Activated T-cell treated with anti-CD3 and anti-CD28 coated beads, Interleukin-2, amount 50 U/mL, for 72 hours (primary cell): Measurements from ENCODE around the gene BUD13. TPM values are rescaled to one million over a fixed set of nuclear protein-coding genes. Genes with fewer than 3 reads are reported as not detected.
"Not testable (repeated sequence)": the region's sequence is repeated elsewhere in the genome, so short reads cannot be mapped to it uniquely, and the experiment has no call there.

Source experiments
- ATAC-seq, 2 donors: fragments of 150-1000 bp; cut with Tn5 transposase; replicated peaks in 1 of 2; 2 replicates each; pipeline ENCODE4 v1.10.0; 2021; ENCODE audit warnings: moderate library complexity in 2 of 2, mild to moderate bottlenecking in 1 of 2
- DNase-seq, 2 donors: peaks; one replicate each; pipeline ENCODE4 v3.0.0; 2021 to 2022; ENCODE audit warnings: mixed read lengths in 1 of 2
- H3K27ac Mint-ChIP-seq: one replicate; pipeline ENCODE4 v1.8.0; 2022; ENCODE audit warnings: mild to moderate bottlenecking, moderate library complexity, mixed read lengths
- H3K27me3 Mint-ChIP-seq: one replicate; pipeline ENCODE4 v1.8.0; 2022; ENCODE audit warnings: low read depth, mixed read lengths
- H3K36me3 Mint-ChIP-seq, 2 donors: one replicate each; pipeline ENCODE4 v1.8.0; 2022; ENCODE audit warnings: mixed read lengths in 2 of 2, mild to moderate bottlenecking in 1 of 2; ENCODE audit not compliant: insufficient read depth in 2 of 2
- H3K4me1 Mint-ChIP-seq: one replicate; pipeline ENCODE4 v1.8.0; 2022; ENCODE audit warnings: low read depth, mixed read lengths
- H3K4me3 Mint-ChIP-seq, 2 donors: one replicate each; pipeline ENCODE4 v1.8.0; 2022; ENCODE audit warnings: mild to moderate bottlenecking in 2 of 2, mixed read lengths in 2 of 2, moderate library complexity in 2 of 2
- H3K9me3 Mint-ChIP-seq, 2 donors: one replicate each; pipeline ENCODE4 v1.8.0; 2022; ENCODE audit warnings: mixed read lengths in 2 of 2
- total RNA-seq, 2 donors: library from RNA; stranded (reverse); gene quantifications; one replicate each; pipeline ENCODE4 v1.2.3, GENCODE V29; 2022

BUD13 gene
- total RNA-seq, 2 donors from 2014 or later = 26.1 to 32.8 TPM

DNA sequence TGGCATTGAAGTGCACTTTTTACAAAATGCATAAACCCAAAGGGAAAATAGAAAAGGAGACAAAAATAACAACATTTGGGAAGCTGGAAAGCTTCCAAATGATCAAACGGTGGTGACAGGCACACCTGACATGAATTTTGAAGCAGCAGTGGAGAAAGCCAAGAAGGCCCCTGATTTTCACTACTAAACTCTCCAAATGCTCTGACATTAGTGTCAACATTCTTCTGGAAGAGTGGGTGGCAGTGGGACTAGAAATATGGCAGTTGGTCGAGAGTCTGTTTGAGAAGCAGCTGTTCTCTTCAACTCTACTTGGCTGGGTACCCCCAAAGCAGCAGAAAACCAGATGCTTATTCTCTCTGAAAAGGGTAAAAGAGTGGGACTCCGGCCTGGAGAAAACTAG lies 31.2 kb upstream of the BUD13 start:
- no peak for ATAC-seq
- H3K27me3 Mint-ChIP-seq = peaks cover 24% of the 10 kb centered on the region
- no peak overlapping the region for H3K4me3 Mint-ChIP-seq
- no peak for DNase-seq
- no peaks in the 10 kb centered on the region for H3K9me3 Mint-ChIP-seq
- H3K4me1 Mint-ChIP-seq = no peaks in the 10 kb centered on the region
- H3K27ac Mint-ChIP-seq = no peak overlapping the region
- H3K36me3 Mint-ChIP-seq = no peaks in the 10 kb centered on the region

DNA sequence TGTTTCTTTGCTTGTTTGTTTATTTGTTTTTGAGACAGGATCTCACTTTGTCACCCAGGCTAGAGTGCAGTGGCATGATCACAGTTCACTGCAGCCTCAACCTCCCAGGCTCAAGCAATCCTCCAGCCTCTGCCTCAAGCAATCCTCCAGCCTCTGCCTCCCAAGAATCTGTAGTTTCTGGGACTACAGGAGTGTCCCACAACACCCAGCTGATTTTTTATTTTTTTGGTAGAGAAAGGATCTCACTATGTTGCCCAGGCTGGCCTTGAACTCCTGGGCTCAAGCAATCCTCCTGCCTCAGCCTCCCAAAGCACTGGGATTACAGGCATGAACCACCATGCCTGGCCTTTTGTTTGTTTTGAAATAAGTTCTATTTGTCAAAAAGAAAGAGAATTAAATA lies 28.9 kb upstream of the BUD13 start:
- ATAC-seq, H3K4me3 Mint-ChIP-seq, H3K4me1 Mint-ChIP-seq, DNase-seq, H3K36me3 Mint-ChIP-seq, H3K27ac Mint-ChIP-seq, H3K9me3 Mint-ChIP-seq: not testable (repeated sequence)
- H3K27me3 Mint-ChIP-seq = peaks cover 25% of the 10 kb centered on the region

DNA sequence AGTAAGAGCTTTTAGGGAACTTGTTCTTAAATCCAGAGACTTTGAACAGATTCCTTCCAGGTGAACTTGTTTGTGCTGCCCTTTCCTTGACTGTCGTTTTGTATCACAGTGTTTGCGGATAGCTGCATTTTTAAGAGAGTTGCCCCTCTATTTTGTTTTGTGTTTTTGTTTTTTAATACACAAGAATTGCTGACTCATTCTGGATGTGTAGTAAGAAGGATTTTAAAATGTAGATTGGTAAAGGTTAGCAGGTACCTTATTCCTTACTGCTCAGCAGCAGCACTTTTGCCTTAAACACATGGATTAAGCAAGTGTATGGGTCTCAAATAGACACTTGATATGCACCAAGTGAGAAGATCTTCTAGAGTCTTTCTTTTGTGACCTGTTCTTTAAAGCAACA lies 27.8 kb upstream of the BUD13 start:
- Mint-ChIP-seq H3K36me3 (no peaks in the 10 kb centered on the region), H3K4me1 (peaks cover 7% of the 10 kb centered on the region), H3K27me3 (peaks cover 25% of the 10 kb centered on the region), H3K27ac (no peak overlapping the region), H3K4me3 (no peak overlapping the region), H3K9me3 (no peaks in the 10 kb centered on the region)
- no peak for ATAC-seq
- DNase-seq = no peak

DNA sequence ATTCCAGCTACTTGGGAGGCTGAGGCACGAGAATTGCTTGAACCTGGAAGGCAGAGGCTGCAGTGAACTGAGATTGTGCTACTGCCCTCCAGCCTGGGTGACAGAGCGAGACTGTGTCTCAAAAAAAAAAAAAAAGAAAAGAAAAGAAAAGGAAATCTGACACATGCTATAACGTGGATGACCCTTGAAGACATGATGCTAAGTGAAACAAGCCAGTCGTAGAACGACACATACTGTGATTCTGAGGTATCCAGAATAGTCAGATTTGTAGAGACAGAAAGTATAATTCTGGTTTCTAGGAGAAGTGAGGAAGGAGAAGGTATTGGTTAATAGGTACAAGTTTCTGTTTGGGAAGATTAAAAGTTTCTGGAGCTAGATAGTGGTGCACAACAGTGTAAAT lies 25.6 kb upstream of the BUD13 start:
- no peaks in the 10 kb centered on the region for H3K9me3 Mint-ChIP-seq
- H3K27ac Mint-ChIP-seq = no peak overlapping the region
- no peak overlapping the region for H3K4me3 Mint-ChIP-seq
- peaks cover 7% of the 10 kb centered on the region for H3K4me1 Mint-ChIP-seq
- no peaks in the 10 kb centered on the region for H3K36me3 Mint-ChIP-seq
- ATAC-seq (peak; percentile 78 to 86), DNase-seq (no peak)
- H3K27me3 Mint-ChIP-seq = peaks cover 25% of the 10 kb centered on the region

DNA sequence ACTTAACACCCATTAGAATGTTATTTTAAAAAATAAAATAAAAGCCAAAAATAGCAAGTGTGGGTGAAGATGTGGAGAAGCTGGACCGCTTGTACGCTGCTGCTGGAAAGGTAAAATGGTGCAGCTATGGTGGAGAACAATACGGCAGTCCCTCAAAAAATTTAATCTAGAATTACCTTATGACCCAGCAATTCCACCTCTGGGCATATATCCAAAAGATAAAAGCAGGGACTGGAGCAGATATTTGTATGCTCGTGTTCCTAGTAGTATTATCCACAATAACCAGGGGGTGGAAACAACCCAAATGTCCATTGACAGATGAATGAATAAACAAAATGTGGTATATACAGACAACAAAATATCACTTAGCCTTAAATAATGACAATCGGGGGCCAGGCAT lies 25.0 kb upstream of the BUD13 start:
- Mint-ChIP-seq H3K27me3 (peaks cover 22% of the 10 kb centered on the region), H3K27ac (no peak overlapping the region), H3K4me1 (peaks cover 12% of the 10 kb centered on the region), H3K4me3 (no peak overlapping the region), H3K36me3 (no peaks in the 10 kb centered on the region), H3K9me3 (no peaks in the 10 kb centered on the region)
- ATAC-seq (no peak), DNase-seq (no peak)

DNA sequence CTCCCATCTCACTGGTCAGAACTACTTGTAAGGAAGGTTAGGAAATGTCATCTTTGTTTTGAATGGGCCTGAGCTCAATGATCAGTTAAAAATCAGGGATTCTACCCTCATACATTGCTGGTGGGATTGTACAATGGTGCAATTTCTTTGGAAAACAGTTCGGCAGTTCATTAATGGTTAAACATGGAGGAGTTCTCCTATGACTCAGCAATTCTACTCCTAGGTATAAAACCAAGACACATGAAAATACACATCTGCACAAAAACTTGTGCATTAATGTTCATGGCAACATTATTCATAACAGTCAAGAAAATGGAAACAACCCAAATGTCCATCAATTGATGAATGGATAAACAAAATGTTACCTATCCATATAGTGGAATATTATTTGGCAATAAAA lies 23.8 kb upstream of the BUD13 start:
- H3K4me3 Mint-ChIP-seq = no peak overlapping the region
- no peak overlapping the region for H3K27ac Mint-ChIP-seq
- ATAC-seq (no peak), DNase-seq (no peak)
- H3K9me3 Mint-ChIP-seq = no peaks in the 10 kb centered on the region
- H3K4me1 Mint-ChIP-seq = peaks cover 15% of the 10 kb centered on the region
- H3K27me3 Mint-ChIP-seq = peaks cover 16% of the 10 kb centered on the region
- H3K36me3 Mint-ChIP-seq = no peaks in the 10 kb centered on the region

DNA sequence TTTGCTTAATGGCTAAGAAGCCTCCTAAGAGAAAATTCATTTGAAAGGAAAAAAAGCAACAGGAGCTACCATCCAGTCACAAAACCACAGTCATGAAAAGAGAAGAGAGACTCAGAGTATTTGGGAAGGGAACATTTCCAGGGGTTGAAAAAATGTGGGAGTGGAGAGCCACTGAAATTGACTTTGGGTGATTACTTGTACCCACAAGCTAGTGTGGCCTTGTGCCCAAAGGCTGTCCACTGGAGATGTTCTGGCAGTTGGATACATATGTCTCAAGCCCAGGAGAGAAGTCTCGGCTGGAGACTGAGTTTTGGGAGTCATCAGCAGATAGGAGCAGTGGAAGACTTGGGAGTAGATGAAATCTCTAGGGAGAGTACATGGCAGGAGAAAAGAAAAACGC lies 22.1 kb upstream of the BUD13 start:
- ATAC-seq (no peak), DNase-seq (no peak)
- peaks cover 9% of the 10 kb centered on the region for H3K27me3 Mint-ChIP-seq
- H3K9me3 Mint-ChIP-seq = no peaks in the 10 kb centered on the region
- no peaks in the 10 kb centered on the region for H3K36me3 Mint-ChIP-seq
- no peak overlapping the region for H3K27ac Mint-ChIP-seq
- H3K4me3 Mint-ChIP-seq = no peak overlapping the region
- peaks cover 24% of the 10 kb centered on the region for H3K4me1 Mint-ChIP-seq

DNA sequence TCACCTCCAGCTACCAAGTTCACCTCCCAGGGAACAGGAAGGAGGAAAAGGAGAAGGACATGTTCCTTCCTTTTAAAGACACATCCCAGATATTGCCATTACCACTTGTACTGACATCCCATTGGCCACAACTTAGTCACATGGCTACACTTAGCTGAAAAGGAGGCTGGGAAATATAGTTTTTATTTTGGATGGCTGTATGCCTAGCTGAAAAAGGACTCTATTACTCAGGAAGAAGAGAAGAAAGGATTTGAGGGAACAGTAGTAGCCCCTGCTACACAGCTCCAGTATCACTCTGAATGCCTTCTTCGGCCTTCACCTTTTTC lies 20.9 kb upstream of the BUD13 start:
- Mint-ChIP-seq H3K27ac (no peak overlapping the region), H3K27me3 (no peaks in the 10 kb centered on the region), H3K9me3 (no peaks in the 10 kb centered on the region), H3K36me3 (no peaks in the 10 kb centered on the region), H3K4me1 (peaks cover 27% of the 10 kb centered on the region), H3K4me3 (no peak overlapping the region)
- no peak for ATAC-seq
- no peak for DNase-seq

DNA sequence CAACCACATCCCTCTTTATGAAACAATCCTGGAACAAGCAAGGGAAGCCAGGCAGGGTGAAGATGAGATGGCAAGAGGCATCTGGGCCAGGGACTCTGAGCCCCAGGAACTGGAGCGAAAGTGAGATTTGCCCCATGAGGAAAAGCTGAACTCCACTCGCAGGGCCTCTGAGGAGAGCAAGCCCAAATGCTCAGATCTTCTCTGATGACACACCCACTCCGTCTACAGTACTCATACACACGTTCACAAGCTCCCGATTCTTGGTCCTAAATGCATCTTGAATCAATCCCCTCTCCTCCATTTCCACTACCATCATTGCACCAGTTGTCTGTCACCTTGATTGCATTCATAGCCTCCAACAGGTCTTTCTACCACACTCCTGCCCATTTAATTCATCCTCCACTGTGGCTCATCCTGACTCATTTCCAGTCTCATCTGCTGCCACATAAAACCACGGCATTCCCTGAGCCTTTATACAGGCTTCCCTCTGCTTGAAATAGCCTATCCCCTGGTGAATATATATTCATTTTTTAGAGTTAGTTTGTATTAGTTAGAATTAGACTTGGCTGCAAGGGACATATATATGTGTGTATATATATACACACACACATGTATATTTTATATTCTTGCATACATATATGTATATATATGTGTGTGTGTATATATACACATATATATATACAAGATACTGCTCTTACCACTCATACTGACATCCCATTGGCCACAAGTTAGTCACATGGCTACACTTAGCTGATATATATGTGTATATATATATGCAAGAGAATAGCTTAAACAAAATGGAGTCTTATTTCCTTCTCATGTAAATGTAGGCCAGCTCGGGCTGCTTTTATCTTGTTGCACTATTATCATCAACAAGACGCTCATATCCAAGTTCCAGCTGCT lies 20.3 kb upstream of the BUD13 start:
- H3K36me3 Mint-ChIP-seq = no peaks in the 10 kb centered on the region
- no peak overlapping the region for H3K27ac Mint-ChIP-seq
- H3K27me3 Mint-ChIP-seq = no peaks in the 10 kb centered on the region
- H3K9me3 Mint-ChIP-seq = no peaks in the 10 kb centered on the region
- peaks cover 27% of the 10 kb centered on the region for H3K4me1 Mint-ChIP-seq
- ATAC-seq (no peak), DNase-seq (no peak)
- H3K4me3 Mint-ChIP-seq = no peak overlapping the region

DNA sequence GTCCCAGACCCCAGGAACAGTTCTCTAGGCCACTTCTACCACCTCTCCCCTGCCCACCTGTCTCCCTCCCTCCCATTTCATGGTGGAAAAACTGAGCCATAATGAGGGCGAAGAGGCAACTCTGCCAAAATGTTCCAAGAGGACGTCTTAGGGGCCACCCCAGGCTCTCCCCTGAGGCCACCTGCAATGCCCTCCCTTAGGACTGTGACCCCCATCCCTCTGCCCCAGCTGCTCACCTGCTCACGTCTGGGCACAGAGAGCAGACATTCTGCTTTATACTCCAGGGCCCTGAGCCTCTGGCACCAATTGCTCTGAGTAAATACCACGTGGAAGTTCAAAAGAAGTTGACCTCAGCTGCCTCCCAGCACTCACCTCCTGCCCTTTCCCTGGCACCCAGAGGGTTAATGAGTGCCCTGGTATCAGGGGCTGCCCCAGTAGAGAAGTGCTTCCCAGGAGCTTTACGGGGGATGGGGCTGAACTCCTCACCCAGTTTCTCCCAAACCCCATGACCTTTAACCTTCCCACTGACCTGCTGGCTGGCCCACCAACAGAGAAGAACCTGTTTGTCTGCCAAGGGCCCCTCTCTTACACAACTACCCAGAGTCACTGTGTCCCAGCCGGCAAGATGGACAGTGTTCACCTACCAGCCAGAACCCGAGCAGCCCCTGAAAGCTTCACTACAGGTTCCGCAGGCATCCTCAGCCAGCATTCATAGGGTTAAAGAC lies 19.5 kb upstream of the BUD13 start:
- Mint-ChIP-seq H3K27ac (no peak overlapping the region), H3K27me3 (no peaks in the 10 kb centered on the region), H3K9me3 (no peaks in the 10 kb centered on the region), H3K4me1 (peaks cover 28% of the 10 kb centered on the region), H3K4me3 (no peak overlapping the region), H3K36me3 (no peaks in the 10 kb centered on the region)
- ATAC-seq (no peak), DNase-seq (no peak)

DNA sequence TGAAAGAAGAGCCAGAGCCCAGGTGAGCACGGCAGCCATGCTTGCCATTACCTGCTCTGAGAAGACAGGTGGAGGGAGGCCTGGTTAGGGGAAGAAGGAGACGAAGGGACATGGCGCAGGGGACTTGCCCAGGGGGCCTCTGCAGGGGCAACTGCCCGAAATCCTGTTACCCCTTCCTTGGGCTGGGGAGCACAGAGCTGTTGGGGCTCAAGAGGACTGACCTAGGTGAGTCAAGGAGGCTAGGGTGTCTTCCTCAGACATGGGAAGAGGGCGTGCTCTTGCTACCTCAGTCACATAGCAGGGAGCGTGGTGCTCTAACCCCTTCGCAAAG lies 19.0 kb upstream of the BUD13 start, which contains the start of gene APOA5:
TSS of gene APOA5 (minus strand) at position 67 of the 331 bp plus-strand sequence. CDS start at position 48, 19 bp downstream.
- Mint-ChIP-seq H3K9me3 (no peaks in the 10 kb centered on the region), H3K27me3 (no peaks in the 10 kb centered on the region), H3K36me3 (peaks cover 3 to 4% of the 10 kb centered on the region in 2 donors), H3K27ac (no peak within 1 kb of the TSS), H3K4me1 (peaks cover 33% of the 10 kb centered on the region), H3K4me3 (peak within 1 kb of the TSS in 1 of 2 donors; percentile 10)
- ATAC-seq = no peak
- no peak for DNase-seq

DNA sequence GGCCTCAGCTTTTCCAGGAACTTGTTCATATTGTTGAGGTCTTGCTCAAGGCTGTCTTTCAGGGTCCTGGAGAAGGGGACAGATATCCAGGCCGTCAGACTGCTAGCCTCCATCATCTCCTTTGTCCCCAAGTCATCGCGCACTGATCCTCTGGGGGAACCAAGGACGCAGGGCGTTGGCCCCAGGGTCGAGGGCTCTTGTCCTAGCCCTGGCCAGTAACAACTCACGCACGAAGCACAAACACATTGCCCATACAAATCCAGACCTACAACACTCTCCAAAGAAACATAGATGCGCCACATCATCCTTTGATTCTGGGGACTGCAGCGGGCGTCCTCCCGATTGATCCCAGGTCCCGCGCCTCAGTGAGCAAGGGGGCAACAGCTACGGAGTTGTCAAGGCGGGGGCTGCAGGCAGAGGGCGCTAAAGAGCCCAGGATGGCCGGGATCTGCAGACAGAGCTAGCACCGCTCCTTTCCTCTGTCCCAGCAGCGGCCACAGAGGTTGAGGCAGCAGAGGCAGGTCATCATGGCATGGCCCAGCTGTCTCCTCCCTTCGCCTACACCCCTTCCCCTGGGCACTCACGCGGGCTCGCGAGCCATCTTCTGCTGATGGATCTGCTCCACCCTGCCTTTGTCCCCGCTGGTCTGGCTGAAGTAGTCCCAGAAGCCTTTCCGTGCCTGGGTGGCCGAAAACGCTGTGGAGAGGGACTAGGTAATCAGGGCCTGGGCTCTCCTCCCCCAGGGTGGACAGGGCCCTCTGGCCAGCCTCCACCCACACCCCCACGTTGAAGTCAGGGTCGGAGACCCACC lies 18.4 kb upstream of the BUD13 start:
- H3K4me1 Mint-ChIP-seq = peaks cover 37% of the 10 kb centered on the region
- H3K9me3 Mint-ChIP-seq = no peaks in the 10 kb centered on the region
- ATAC-seq (peak; percentile 59 to 61), DNase-seq (peak; percentile 80 to 85)
- no peaks in the 10 kb centered on the region for H3K27me3 Mint-ChIP-seq
- no peak overlapping the region for H3K27ac Mint-ChIP-seq
- peaks cover 3 to 4% of the 10 kb centered on the region in 2 donors for H3K36me3 Mint-ChIP-seq
- peak overlapping the region in 1 of 2 donors; percentile 10 for H3K4me3 Mint-ChIP-seq
